ENCODE results near the gene APLP2. TPM values are rescaled to one million over a fixed set of nuclear protein-coding genes. Genes with fewer than 3 reads are reported as not detected.

Gene APLP2
- total RNA-seq, 1 experiment from 2014 or later = 210 TPM

DNA sequence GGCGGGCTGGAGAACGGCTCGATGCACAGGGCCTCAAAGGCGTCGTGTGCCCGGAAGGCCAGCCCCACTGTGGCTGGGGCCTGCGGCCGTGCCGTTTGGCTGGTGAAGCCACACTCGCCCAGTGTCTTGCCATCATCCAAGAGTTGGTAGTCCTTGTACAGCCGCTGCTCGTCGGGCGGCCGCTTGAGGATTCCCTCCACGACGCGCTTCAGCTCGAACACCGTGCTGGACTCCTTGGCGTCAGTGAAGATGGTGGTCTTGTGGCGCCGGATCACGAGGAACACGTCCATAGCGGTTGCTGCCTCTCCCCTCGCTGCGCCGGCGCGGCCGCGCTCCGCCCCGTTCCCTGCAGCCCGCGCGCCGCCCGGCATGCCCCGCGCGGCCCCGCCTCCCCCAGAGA lies 36.8 kb upstream of the APLP2 start:
- ChIA-PET CTCF (no interaction called here), RAD21 (ENCODE audit: low non-redundant PET in 1 of 2, low total read pairs in 2 of 2, uncharacterized antibody in 2 of 2, unreplicated experiment in 2 of 2) (no interaction called here), POLR2A (no interaction called here)
- no peaks in the 10 kb centered on the region for H3K9me2 ChIP-seq (ENCODE audit: insufficient read depth)
- H3K4me1 ChIP-seq (ENCODE audit: control insufficient read depth in 1 of 2, insufficient read depth in 2 of 2, low read length in 2 of 2) = no peaks in the 10 kb centered on the region
- no peak overlapping the region for H3K4me2 ChIP-seq (ENCODE audit: low read length)
- H3K79me2 ChIP-seq (ENCODE audit: insufficient read depth, low read length) = no peaks in the 10 kb centered on the region
- no peaks in the 10 kb centered on the region for H3K27me3 ChIP-seq (ENCODE audit: insufficient read depth, low read length)
- intact Hi-C loops (cut with micrococcal nuclease) = no loop called here
- no peaks in the 10 kb centered on the region for H4K20me1 ChIP-seq (ENCODE audit: insufficient read depth)
- H3K27ac ChIP-seq (ENCODE audit: low read depth, low read length) = no peak overlapping the region
- ATAC-seq (no peak), DNase-seq (ENCODE audit: low read depth, low spot score) (no peak)
- H3K4me3 ChIP-seq (replicated peaks in 1 of 2; ENCODE audit: low read depth in 1 of 2, low read length in 2 of 2) = no peak overlapping the region
- no peak overlapping the region for H2AFZ ChIP-seq (ENCODE audit: low read depth, low read length, poor library complexity, severe bottlenecking)
- no peaks in the 10 kb centered on the region for H3K36me3 ChIP-seq (ENCODE audit: control insufficient read depth in 1 of 2, insufficient read depth in 2 of 2, low read length in 2 of 2)
- H3K9me3 ChIP-seq (ENCODE audit: control insufficient read depth in 1 of 2, insufficient read depth in 1 of 2, low read depth in 1 of 2, low read length in 2 of 2) = no peaks in the 10 kb centered on the region
- TF ChIP-seq ZNF274 (IDR thresholded peaks at IDR 0.05; ENCODE audit: low read depth, low read length) (no peak), POLR2A (IDR thresholded peaks at IDR 0.05; ENCODE audit: borderline replicate concordance, extremely low read depth, insufficient read depth, insufficient read length) (no peak), CEBPB (IDR thresholded peaks at IDR 0.05; ENCODE audit: low read depth) (no peak), SRF (IDR thresholded peaks at IDR 0.05; ENCODE audit: low read depth) (no peak), ELF1 (IDR thresholded peaks at IDR 0.05; ENCODE audit: borderline replicate concordance, low read depth) (no peak), FOSL1 (IDR thresholded peaks at IDR 0.05; ENCODE audit: low read depth) (no peak), TCF7L2 (IDR thresholded peaks at IDR 0.05; ENCODE audit: borderline replicate concordance, extremely low read depth, insufficient read depth, insufficient read length) (no peak), SP1 (IDR thresholded peaks at IDR 0.05; ENCODE audit: low read depth) (no peak), EGR1 (IDR thresholded peaks at IDR 0.05; ENCODE audit: low read depth) (no peak), YY1 (IDR thresholded peaks at IDR 0.05; ENCODE audit: extremely low read depth, insufficient replicate concordance, low read depth, low read length) (no peak), ZFX (IDR thresholded peaks at IDR 0.05) (no peak), SIN3A (IDR thresholded peaks at IDR 0.05; ENCODE audit: low read depth) (no peak), EZH2 (IDR thresholded peaks at IDR 0.05) (no peak), RAD21 (IDR thresholded peaks at IDR 0.05; ENCODE audit: low read depth) (no peak)
- TF ChIP-seq, protein P1, sequence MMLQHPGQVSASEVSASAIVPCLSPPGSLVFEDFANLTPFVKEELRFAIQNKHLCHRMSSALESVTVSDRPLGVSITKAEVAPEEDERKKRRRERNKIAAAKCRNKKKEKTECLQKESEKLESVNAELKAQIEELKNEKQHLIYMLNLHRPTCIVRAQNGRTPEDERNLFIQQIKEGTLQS (IDR thresholded peaks at IDR 0.05) = no peak
- TF ChIP-seq, protein P2, sequence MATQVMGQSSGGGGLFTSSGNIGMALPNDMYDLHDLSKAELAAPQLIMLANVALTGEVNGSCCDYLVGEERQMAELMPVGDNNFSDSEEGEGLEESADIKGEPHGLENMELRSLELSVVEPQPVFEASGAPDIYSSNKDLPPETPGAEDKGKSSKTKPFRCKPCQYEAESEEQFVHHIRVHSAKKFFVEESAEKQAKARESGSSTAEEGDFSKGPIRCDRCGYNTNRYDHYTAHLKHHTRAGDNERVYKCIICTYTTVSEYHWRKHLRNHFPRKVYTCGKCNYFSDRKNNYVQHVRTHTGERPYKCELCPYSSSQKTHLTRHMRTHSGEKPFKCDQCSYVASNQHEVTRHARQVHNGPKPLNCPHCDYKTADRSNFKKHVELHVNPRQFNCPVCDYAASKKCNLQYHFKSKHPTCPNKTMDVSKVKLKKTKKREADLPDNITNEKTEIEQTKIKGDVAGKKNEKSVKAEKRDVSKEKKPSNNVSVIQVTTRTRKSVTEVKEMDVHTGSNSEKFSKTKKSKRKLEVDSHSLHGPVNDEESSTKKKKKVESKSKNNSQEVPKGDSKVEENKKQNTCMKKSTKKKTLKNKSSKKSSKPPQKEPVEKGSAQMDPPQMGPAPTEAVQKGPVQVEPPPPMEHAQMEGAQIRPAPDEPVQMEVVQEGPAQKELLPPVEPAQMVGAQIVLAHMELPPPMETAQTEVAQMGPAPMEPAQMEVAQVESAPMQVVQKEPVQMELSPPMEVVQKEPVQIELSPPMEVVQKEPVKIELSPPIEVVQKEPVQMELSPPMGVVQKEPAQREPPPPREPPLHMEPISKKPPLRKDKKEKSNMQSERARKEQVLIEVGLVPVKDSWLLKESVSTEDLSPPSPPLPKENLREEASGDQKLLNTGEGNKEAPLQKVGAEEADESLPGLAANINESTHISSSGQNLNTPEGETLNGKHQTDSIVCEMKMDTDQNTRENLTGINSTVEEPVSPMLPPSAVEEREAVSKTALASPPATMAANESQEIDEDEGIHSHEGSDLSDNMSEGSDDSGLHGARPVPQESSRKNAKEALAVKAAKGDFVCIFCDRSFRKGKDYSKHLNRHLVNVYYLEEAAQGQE (IDR thresholded peaks at IDR 0.05; ENCODE audit: low read depth) = no peak
- TF ChIP-seq, protein P3, sequence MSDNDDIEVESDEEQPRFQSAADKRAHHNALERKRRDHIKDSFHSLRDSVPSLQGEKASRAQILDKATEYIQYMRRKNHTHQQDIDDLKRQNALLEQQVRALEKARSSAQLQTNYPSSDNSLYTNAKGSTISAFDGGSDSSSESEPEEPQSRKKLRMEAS (IDR thresholded peaks at IDR 0.05) = no peak
- H3K9ac ChIP-seq (ENCODE audit: low read length) = no peak overlapping the region
- no TSS peak for BruUV-seq (replicated peaks)
